WTC11 (cell line): ENCODE measurements around the gene TMEM190. TPM values are rescaled to one million over a fixed set of nuclear protein-coding genes. Genes with fewer than 3 reads are reported as not detected.

Experiments used
- ATAC-seq: fragments of 200-7000 bp; cut with Tn5 transposase; 2 replicates; pipeline ENCODE4 v1.10.0; 2021; ENCODE audit warnings: mild to moderate bottlenecking, moderate library complexity
- CTCF ChIA-PET: fragments of 300-600 bp; sonication (Branson Sonifier 250); formaldehyde crosslinking; loops from one replicate; lab custom pipeline; 2021; ENCODE audit warnings: antibody characterized with exemption; lab: Charles Lee
- POLR2A ChIA-PET: fragments of 350-600 bp; sonication (Branson Sonifier 250); formaldehyde crosslinking; loops from one replicate; lab custom pipeline; 2021; ENCODE audit warnings: antibody characterized with exemption; lab: Charles Lee
- DNase-seq: peaks from one replicate; pipeline ENCODE4 v3.0.0; 2021; ENCODE audit warnings: low spot score
- H3K27ac Mint-ChIP-seq: 2 replicates; pipeline ENCODE4 v1.8.0; 2021; ENCODE audit warnings: mixed read lengths
- H3K27me3 Mint-ChIP-seq: 2 replicates; pipeline ENCODE4 v1.8.0; 2021; ENCODE audit warnings: low read depth, mild to moderate bottlenecking, moderate library complexity, mixed read lengths
- H3K36me3 Mint-ChIP-seq: 2 replicates; pipeline ENCODE4 v1.8.0; 2021; ENCODE audit warnings: mixed read lengths
- H3K4me1 Mint-ChIP-seq: 2 replicates; pipeline ENCODE4 v1.8.0; 2022; ENCODE audit warnings: mixed read lengths
- H3K4me3 Mint-ChIP-seq: 2 replicates; pipeline ENCODE4 v1.8.0; 2021; ENCODE audit warnings: mild to moderate bottlenecking, moderate library complexity, mixed read lengths
- H3K9me3 Mint-ChIP-seq: 2 replicates; pipeline ENCODE4 v1.8.0; 2021; ENCODE audit warnings: mixed read lengths
- CBFB ChIP-seq: sonication (generic); formaldehyde crosslinking; IDR thresholded peaks from 2 replicates; pipeline ENCODE4 v1.8.1; 2022; ENCODE audit warnings: mild to moderate bottlenecking, low read depth, missing genetic modification reagents
- CREB1 ChIP-seq: sonication (generic); formaldehyde crosslinking; IDR thresholded peaks from 2 replicates; pipeline ENCODE4 v1.8.0; 2023; ENCODE audit warnings: mild to moderate bottlenecking, missing genetic modification reagents
- EMX1 ChIP-seq: fragments of 250-450 bp; sonication (Bioruptor Pico); IDR thresholded peaks from 2 replicates; pipeline ENCODE4 v1.8.0; 2021; ENCODE audit warnings: mild to moderate bottlenecking
- GTF2I ChIP-seq: fragments of 250-450 bp; sonication (Bioruptor Pico); conservative IDR thresholded peaks from 2 replicates; pipeline ENCODE4 v1.4.0; 2021; ENCODE audit warnings: mild to moderate bottlenecking
- HMGA2 ChIP-seq: fragments of 250-450 bp; sonication (Bioruptor Pico); IDR thresholded peaks from 2 replicates; pipeline ENCODE4 v1.4.0; 2021; ENCODE audit warnings: mild to moderate bottlenecking, moderate library complexity
- IRF2 ChIP-seq: sonication (generic); formaldehyde crosslinking; IDR thresholded peaks from 2 replicates; pipeline ENCODE4 v1.8.0; 2022; ENCODE audit warnings: low read depth, missing genetic modification reagents, borderline replicate concordance
- NFYB ChIP-seq: sonication (generic); formaldehyde crosslinking; conservative IDR thresholded peaks from 2 replicates; pipeline ENCODE4 v1.8.0; 2022; ENCODE audit warnings: low read depth, missing genetic modification reagents
- NR2C2 ChIP-seq: sonication (generic); formaldehyde crosslinking; IDR thresholded peaks from 2 replicates; pipeline ENCODE4 v1.8.0; 2022; ENCODE audit warnings: mild to moderate bottlenecking, missing genetic modification reagents
- TCF7 ChIP-seq: sonication (generic); formaldehyde crosslinking; IDR thresholded peaks from 2 replicates; pipeline ENCODE4 v1.8.0; 2022; ENCODE audit warnings: mild to moderate bottlenecking, low read depth, missing genetic modification reagents, moderate library complexity
- TEAD1 ChIP-seq: sonication (generic); formaldehyde crosslinking; IDR thresholded peaks from 2 replicates; pipeline ENCODE4 v1.8.0; 2022; ENCODE audit warnings: mild to moderate bottlenecking, missing genetic modification reagents
- ZBTB21 ChIP-seq: sonication (generic); formaldehyde crosslinking; IDR thresholded peaks from 2 replicates; pipeline ENCODE4 v1.8.1; 2023; ENCODE audit warnings: mild to moderate bottlenecking, missing genetic modification reagents, borderline replicate concordance
- ZNF219 ChIP-seq: sonication (generic); formaldehyde crosslinking; IDR thresholded peaks from 2 replicates; pipeline ENCODE4 v1.8.0; 2023; ENCODE audit warnings: missing genetic modification reagents, mild to moderate bottlenecking, borderline replicate concordance
- ZNF396 ChIP-seq: fragments of 250-450 bp; sonication (Bioruptor Pico); IDR thresholded peaks from 2 replicates; pipeline ENCODE4 v1.8.0; 2021; ENCODE audit warnings: mild to moderate bottlenecking, moderate library complexity, borderline replicate concordance
- total RNA-seq: library from RNA; stranded (reverse); gene quantifications from 3 replicates; pipeline ENCODE4 v1.2.3, GENCODE V29; 2021
- TF ChIP-seq, protein P1 (sequence below): sonication (generic); formaldehyde crosslinking; conservative IDR thresholded peaks from 2 replicates; pipeline ENCODE4 v1.8.1; 2022; ENCODE audit warnings: mild to moderate bottlenecking, missing genetic modification reagents
- TF ChIP-seq, protein P2 (sequence below): sonication (generic); formaldehyde crosslinking; IDR thresholded peaks from 2 replicates; pipeline ENCODE4 v1.8.1; 2023; ENCODE audit warnings: mild to moderate bottlenecking, missing genetic modification reagents
- TF ChIP-seq, protein P3 (sequence below): sonication (generic); formaldehyde crosslinking; IDR thresholded peaks from 2 replicates; pipeline ENCODE4 v1.8.1; 2023; ENCODE audit warnings: mild to moderate bottlenecking, missing genetic modification reagents
- TF ChIP-seq, protein P4 (sequence below): fragments of 250-450 bp; sonication (Bioruptor Pico); IDR thresholded peaks from 2 replicates; pipeline ENCODE4 v1.9.0; 2021; ENCODE audit warnings: mild to moderate bottlenecking
- TF ChIP-seq, protein P5 (sequence below): sonication (generic); formaldehyde crosslinking; IDR thresholded peaks from 2 replicates; pipeline ENCODE4 v1.8.1; 2022; ENCODE audit warnings: low read depth, mild to moderate bottlenecking, moderate library complexity, missing genetic modification reagents, borderline replicate concordance
- TF ChIP-seq, protein P6 (sequence below): sonication (generic); formaldehyde crosslinking; IDR thresholded peaks from 2 replicates; pipeline ENCODE4 v1.8.0; 2023; ENCODE audit warnings: missing genetic modification reagents, mild to moderate bottlenecking, borderline replicate concordance
- TF ChIP-seq, protein P7 (sequence below): sonication (generic); formaldehyde crosslinking; IDR thresholded peaks from 2 replicates; pipeline ENCODE4 v1.8.0; 2023; ENCODE audit warnings: missing genetic modification reagents

The TMEM190 gene
- total RNA-seq, 1 experiment from 2014 or later, result 0.33 TPM

DNA sequence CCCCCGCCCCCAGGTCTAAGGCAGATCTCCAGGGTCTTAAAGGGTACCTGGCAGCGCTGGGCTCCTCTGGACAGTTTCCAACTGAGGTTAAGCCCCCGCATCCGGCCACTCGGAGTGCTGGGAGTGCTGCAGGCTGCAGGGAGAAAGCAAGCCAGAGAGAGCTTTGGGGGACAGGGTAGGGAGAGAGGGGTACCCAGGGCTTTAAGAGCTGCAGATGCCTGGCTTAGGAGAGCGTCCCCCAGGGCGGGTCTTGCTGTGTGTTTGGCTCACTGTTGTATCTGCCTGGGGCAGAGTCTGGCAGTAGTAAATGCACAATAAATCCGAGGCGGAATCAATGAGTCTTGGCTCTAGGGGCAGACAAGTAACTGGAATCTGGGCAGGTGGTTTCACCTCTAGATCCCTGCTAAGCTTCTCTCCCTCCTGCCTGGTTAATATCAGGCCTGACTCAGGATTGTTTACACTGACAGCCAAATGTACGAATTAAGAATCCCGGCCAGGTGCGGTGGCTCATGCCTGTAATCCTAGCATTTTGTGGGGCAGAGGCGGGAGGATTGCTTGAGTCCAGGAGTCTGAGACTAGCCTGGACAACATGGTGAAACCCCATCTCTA lies 21.3 kb upstream of the TMEM190 start (continued):
- no peak for TF ChIP-seq NR2C2 (CRISPR knock-in tag)
- TF ChIP-seq, protein P1, sequence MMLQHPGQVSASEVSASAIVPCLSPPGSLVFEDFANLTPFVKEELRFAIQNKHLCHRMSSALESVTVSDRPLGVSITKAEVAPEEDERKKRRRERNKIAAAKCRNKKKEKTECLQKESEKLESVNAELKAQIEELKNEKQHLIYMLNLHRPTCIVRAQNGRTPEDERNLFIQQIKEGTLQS, result no peak
- TF ChIP-seq TEAD1 (CRISPR knock-in tag), result no peak

DNA sequence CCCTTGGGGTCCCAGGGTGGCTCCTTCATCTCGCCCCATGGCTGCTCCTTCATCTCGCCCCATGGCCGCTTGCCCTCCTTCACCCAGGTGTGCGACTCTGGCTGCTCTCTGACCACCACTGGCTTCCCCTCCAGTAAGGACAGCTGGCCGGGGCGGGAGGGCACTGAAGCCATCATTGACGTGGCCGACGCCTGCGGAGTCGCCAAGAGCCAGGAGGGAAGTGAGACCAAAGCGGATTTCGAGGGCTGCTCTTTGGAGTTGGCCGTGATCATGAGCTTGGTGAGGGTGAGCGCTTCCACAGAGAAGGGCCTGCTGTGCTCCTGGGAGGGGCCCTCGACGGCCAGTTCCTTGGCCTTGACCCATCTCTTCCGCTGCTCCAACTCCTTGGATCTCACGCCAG lies 18.1 kb upstream of the TMEM190 start:
- H3K4me3 Mint-ChIP-seq, result no peak overlapping the region
- no peak for ATAC-seq
- CTCF ChIA-PET, result interaction anchor here (1.8 kb wide), 1 partner anchor 28 kb away, joined by 8 read pairs; no protein-coding TSS in a partner anchor

DNA sequence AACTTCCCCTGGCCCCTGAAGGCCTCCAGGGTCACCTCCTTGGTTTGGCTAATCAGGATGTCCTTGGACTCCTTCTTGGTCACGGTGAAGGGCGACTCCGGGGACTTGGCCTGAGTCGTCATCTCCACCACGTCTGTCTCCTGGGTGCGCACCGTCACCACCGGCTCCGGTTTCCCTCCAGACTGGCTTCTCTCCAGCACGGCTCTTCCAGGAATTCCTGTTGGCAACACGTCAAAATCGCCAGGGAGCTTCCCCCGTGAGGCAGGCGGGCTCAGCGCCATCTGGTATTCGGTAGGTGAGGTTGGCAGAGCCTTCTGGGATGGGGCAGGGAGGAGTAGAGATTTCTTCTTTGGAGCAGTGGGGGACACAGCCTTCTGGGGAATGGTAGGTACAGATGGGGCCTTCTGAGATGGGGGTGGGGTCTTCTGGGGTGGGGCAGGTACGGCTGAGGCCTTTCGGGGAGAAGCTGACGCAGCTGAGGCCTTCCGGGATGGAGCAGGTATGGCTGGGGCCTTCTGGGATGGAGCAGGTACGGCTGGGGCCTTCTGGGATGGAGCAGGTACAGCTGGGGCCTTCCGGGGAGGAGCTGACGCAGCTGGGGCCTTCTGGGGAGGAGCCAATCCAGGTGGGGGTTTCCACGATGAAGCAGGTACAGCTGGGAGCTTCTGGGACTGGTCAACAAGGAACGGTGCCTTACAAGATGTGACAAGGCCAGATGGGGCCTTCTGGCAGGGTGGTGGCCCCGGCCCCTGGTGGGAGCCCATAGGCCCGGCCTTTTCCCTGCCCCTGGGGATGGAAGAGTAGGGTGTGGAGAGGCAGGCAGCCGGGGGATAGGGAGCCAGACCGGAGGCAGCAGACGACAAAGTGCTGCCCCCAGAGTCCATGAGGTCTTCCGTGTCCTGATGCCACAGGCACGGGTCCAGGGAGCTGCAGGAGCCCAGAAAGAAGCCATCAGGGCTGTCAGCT lies 17.4 kb upstream of the TMEM190 start:
- H3K9me3 Mint-ChIP-seq, result no peaks in the 10 kb centered on the region
- DNase-seq (no peak), ATAC-seq (no peak)
- TF ChIP-seq ZBTB21 (CRISPR knock-in tag) (no peak), ZNF396 (CRISPR knock-in tag) (no peak), IRF2 (CRISPR knock-in tag) (no peak), CBFB (CRISPR knock-in tag) (no peak)
- TF ChIP-seq, protein P2, sequence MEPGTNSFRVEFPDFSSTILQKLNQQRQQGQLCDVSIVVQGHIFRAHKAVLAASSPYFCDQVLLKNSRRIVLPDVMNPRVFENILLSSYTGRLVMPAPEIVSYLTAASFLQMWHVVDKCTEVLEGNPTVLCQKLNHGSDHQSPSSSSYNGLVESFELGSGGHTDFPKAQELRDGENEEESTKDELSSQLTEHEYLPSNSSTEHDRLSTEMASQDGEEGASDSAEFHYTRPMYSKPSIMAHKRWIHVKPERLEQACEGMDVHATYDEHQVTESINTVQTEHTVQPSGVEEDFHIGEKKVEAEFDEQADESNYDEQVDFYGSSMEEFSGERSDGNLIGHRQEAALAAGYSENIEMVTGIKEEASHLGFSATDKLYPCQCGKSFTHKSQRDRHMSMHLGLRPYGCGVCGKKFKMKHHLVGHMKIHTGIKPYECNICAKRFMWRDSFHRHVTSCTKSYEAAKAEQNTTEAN, result no peak
- TF ChIP-seq, protein P3, sequence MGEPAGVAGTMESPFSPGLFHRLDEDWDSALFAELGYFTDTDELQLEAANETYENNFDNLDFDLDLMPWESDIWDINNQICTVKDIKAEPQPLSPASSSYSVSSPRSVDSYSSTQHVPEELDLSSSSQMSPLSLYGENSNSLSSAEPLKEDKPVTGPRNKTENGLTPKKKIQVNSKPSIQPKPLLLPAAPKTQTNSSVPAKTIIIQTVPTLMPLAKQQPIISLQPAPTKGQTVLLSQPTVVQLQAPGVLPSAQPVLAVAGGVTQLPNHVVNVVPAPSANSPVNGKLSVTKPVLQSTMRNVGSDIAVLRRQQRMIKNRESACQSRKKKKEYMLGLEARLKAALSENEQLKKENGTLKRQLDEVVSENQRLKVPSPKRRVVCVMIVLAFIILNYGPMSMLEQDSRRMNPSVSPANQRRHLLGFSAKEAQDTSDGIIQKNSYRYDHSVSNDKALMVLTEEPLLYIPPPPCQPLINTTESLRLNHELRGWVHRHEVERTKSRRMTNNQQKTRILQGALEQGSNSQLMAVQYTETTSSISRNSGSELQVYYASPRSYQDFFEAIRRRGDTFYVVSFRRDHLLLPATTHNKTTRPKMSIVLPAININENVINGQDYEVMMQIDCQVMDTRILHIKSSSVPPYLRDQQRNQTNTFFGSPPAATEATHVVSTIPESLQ (CRISPR knock-in tag), result no peak
- TF ChIP-seq, protein P4, sequence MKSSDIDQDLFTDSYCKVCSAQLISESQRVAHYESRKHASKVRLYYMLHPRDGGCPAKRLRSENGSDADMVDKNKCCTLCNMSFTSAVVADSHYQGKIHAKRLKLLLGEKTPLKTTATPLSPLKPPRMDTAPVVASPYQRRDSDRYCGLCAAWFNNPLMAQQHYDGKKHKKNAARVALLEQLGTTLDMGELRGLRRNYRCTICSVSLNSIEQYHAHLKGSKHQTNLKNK (CRISPR knock-in tag), result no peak
- POLR2A ChIA-PET, result interaction anchor here (1.8 kb wide), 1 partner anchor 20 kb away, joined by 4 read pairs; the partner anchor contains the start of gene KMT5C
- H3K4me3 Mint-ChIP-seq, result no peak overlapping the region
- no peak overlapping the region for H3K27ac Mint-ChIP-seq
- peaks cover 7% of the 10 kb centered on the region for H3K4me1 Mint-ChIP-seq
- CTCF ChIA-PET, result interaction anchor here (0.7 to 1.8 kb wide), 3 partner anchors 25 to 58 kb away, joined by 3 to 8 read pairs (median 5); partner anchors contain the start of gene TMEM238
- no peaks in the 10 kb centered on the region for H3K36me3 Mint-ChIP-seq
- H3K27me3 Mint-ChIP-seq, result peaks cover 60% of the 10 kb centered on the region

More for the DNA sequence above, 18.1 kb upstream of the TMEM190 start:
- TF ChIP-seq, protein P5, sequence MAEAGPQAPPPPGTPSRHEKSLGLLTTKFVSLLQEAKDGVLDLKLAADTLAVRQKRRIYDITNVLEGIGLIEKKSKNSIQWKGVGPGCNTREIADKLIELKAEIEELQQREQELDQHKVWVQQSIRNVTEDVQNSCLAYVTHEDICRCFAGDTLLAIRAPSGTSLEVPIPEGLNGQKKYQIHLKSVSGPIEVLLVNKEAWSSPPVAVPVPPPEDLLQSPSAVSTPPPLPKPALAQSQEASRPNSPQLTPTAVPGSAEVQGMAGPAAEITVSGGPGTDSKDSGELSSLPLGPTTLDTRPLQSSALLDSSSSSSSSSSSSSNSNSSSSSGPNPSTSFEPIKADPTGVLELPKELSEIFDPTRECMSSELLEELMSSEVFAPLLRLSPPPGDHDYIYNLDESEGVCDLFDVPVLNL (CRISPR knock-in tag), result no peak
- TF ChIP-seq ZNF396 (CRISPR knock-in tag) (no peak), EMX1 (no peak), HMGA2 (CRISPR knock-in tag) (no peak), ZNF219 (CRISPR knock-in tag) (no peak), CREB1 (CRISPR knock-in tag) (no peak), NFYB (no peak), CBFB (CRISPR knock-in tag) (no peak), TCF7 (no peak), GTF2I (CRISPR knock-in tag) (no peak)
- TF ChIP-seq, protein P6, sequence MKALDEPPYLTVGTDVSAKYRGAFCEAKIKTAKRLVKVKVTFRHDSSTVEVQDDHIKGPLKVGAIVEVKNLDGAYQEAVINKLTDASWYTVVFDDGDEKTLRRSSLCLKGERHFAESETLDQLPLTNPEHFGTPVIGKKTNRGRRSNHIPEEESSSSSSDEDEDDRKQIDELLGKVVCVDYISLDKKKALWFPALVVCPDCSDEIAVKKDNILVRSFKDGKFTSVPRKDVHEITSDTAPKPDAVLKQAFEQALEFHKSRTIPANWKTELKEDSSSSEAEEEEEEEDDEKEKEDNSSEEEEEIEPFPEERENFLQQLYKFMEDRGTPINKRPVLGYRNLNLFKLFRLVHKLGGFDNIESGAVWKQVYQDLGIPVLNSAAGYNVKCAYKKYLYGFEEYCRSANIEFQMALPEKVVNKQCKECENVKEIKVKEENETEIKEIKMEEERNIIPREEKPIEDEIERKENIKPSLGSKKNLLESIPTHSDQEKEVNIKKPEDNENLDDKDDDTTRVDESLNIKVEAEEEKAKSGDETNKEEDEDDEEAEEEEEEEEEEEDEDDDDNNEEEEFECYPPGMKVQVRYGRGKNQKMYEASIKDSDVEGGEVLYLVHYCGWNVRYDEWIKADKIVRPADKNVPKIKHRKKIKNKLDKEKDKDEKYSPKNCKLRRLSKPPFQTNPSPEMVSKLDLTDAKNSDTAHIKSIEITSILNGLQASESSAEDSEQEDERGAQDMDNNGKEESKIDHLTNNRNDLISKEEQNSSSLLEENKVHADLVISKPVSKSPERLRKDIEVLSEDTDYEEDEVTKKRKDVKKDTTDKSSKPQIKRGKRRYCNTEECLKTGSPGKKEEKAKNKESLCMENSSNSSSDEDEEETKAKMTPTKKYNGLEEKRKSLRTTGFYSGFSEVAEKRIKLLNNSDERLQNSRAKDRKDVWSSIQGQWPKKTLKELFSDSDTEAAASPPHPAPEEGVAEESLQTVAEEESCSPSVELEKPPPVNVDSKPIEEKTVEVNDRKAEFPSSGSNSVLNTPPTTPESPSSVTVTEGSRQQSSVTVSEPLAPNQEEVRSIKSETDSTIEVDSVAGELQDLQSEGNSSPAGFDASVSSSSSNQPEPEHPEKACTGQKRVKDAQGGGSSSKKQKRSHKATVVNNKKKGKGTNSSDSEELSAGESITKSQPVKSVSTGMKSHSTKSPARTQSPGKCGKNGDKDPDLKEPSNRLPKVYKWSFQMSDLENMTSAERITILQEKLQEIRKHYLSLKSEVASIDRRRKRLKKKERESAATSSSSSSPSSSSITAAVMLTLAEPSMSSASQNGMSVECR (CRISPR knock-in tag), result no peak
- TF ChIP-seq, protein P7, sequence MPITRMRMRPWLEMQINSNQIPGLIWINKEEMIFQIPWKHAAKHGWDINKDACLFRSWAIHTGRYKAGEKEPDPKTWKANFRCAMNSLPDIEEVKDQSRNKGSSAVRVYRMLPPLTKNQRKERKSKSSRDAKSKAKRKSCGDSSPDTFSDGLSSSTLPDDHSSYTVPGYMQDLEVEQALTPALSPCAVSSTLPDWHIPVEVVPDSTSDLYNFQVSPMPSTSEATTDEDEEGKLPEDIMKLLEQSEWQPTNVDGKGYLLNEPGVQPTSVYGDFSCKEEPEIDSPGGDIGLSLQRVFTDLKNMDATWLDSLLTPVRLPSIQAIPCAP (CRISPR knock-in tag), result no peak
- TF ChIP-seq, all 79 proteins: peak for 0
- peaks cover 7% of the 10 kb centered on the region for H3K4me1 Mint-ChIP-seq
- DNase-seq, result no peak
- no peaks in the 10 kb centered on the region for H3K36me3 Mint-ChIP-seq
- POLR2A ChIA-PET, result interaction anchor here (0.5 to 1.8 kb wide), 3 partner anchors 10 to 81 kb away, joined by 4 to 5 read pairs (median 4); partner anchors contain the start of gene KMT5C
- H3K27ac Mint-ChIP-seq, result no peak overlapping the region
- peaks cover 61% of the 10 kb centered on the region for H3K27me3 Mint-ChIP-seq
- H3K9me3 Mint-ChIP-seq, result no peaks in the 10 kb centered on the region
